Right lobe of liver (tissue), 4 donors: Measurements from ENCODE around the gene CHRNG.

Source experiments
- POLR2A ChIP-seq: fragments of 450-650 bp; IDR thresholded peaks from one replicate; pipeline ENCODE4 v1.6.1; 2017; ENCODE audit warnings: antibody characterized with exemption, mild to moderate bottlenecking
- TF ChIP-seq, protein P1 (sequence below), 4 donors: fragments of 200-600 bp in 3 of 4; fragments of 450-650 bp in 1 of 4; IDR thresholded peaks; one replicate each; pipeline versions ENCODE4 v1.5.1 to v1.8.0; 2016 to 2022; ENCODE audit warnings: antibody characterized with exemption in 4 of 4, mild to moderate bottlenecking in 2 of 4
- donor health status: DM: no; HTN: no; CAD: no.
- donor health status: DM: no; HTN: no; CAD: no.
- donor health status: DM: no; HTN: yes; CAD: no.

DNA sequence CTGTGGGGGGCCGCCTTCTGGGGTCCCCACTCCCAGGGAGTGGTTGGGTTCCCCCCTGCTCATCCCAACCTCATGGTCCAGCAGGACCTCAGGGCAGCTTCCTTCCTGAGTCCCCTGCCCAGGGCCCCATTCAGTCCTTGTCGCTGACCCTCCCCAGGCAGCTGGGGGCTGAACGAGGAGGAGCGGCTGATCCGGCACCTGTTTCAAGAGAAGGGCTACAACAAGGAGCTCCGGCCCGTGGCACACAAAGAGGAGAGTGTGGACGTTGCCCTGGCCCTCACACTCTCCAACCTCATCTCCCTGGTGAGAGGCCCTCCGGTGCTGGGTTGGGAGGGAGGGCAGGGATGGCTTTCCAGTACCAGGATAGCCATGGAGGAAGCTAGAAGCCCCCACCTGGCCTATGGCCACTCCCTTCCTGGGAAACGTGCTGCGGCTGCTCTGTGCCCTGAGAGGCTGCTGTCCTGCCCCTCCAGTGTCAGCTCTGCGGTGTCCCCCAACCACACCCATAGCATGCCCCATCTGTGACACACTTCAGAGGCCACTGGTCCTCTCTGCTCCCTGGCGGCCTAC is 13.0 kb upstream of the CHRNG start:
- TF ChIP-seq, protein P1, sequence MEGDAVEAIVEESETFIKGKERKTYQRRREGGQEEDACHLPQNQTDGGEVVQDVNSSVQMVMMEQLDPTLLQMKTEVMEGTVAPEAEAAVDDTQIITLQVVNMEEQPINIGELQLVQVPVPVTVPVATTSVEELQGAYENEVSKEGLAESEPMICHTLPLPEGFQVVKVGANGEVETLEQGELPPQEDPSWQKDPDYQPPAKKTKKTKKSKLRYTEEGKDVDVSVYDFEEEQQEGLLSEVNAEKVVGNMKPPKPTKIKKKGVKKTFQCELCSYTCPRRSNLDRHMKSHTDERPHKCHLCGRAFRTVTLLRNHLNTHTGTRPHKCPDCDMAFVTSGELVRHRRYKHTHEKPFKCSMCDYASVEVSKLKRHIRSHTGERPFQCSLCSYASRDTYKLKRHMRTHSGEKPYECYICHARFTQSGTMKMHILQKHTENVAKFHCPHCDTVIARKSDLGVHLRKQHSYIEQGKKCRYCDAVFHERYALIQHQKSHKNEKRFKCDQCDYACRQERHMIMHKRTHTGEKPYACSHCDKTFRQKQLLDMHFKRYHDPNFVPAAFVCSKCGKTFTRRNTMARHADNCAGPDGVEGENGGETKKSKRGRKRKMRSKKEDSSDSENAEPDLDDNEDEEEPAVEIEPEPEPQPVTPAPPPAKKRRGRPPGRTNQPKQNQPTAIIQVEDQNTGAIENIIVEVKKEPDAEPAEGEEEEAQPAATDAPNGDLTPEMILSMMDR (IDR thresholded peaks at IDR 0.05): no peak
- no peak for TF ChIP-seq POLR2A
